ENCODE data around the gene MDM1. TPM values are rescaled to one million over a fixed set of nuclear protein-coding genes. Genes with fewer than 3 reads are reported as not detected.

Gene MDM1
- total RNA-seq, 2 experiments from 2014 or later = 21.8 to 24.4 TPM

DNA sequence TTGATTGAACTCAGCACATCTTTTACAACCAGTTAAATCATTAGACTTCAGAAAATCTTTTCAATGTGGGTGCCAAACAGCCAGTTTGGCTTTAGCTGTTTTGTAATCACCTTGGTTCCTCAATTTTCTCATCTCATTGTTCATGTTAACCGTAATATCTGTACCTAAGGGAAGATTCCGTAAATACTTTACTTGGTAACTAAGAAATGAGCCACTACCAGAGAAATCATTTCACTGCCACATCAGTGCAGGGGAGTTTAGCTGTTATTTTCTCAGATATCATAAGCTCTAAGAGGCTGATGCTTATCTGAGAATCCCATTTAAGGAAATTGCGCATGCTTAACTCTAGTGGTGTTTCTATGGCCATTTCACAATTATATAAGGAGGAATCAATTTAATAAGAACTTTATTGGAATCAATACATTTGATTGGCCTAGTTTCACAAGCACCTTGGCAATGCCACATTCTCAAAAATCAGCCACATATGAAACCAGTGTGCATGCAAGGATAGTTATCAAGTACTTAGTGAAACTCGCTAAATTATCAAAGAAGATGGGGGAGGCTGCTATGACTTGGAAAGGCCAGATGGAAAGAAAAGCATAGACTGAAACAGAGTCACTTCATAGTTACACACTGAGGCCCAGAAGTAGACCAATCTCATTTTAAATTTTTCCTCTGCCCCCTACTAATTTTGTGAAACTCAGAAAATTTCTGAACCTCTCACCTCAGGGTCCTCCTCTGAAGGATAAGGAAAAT, 50.7 kb downstream of the MDM1 start:
- Mint-ChIP-seq H3K9me3 (no peaks in the 10 kb centered on the region), H3K36me3 (ENCODE audit: low read depth) (peaks cover 3% of the 10 kb centered on the region), H3K4me3 (no peak overlapping the region), H3K27ac (no peak overlapping the region), H3K27me3 (peaks cover 9% of the 10 kb centered on the region), H3K4me1 (peaks cover 53% of the 10 kb centered on the region)
- CTCF ChIA-PET = interaction anchor here (0.7 to 1.0 kb wide), 2 partner anchors 9 to 44 kb away, joined by 3 read pairs; no protein-coding TSS in a partner anchor
- DNase-seq = no peak
- POLR2A ChIA-PET = interaction anchor here (1.1 kb wide), 1 partner anchor 10 kb away, joined by 3 read pairs; no protein-coding TSS in a partner anchor

DNA sequence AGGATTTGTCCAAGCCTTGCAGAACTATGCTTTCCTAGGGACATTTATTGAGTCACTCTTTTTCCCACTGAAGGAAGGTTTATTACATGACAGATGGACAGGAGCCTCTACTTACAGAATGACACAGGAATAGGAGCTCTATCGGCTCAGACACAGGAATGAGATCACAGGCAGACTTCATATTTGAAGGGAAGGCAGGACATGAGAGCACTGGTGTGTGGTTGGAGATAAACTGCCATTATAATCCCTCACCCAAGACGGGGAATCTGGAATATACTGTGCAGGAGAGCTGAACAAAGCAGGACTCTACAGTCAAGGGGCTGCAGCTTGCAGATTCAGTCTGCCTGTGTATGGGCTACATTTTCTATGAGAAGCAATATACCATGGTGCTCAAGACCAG, 51.9 kb downstream of the MDM1 start:
- Mint-ChIP-seq H3K4me1 (peaks cover 57% of the 10 kb centered on the region), H3K27ac (no peak overlapping the region), H3K9me3 (no peaks in the 10 kb centered on the region), H3K36me3 (ENCODE audit: low read depth) (peaks cover 2% of the 10 kb centered on the region), H3K4me3 (no peak overlapping the region), H3K27me3 (peaks cover 4% of the 10 kb centered on the region)
- POLR2A ChIA-PET = no interaction called here
- no peak for DNase-seq
- CTCF ChIA-PET = no interaction called here

DNA sequence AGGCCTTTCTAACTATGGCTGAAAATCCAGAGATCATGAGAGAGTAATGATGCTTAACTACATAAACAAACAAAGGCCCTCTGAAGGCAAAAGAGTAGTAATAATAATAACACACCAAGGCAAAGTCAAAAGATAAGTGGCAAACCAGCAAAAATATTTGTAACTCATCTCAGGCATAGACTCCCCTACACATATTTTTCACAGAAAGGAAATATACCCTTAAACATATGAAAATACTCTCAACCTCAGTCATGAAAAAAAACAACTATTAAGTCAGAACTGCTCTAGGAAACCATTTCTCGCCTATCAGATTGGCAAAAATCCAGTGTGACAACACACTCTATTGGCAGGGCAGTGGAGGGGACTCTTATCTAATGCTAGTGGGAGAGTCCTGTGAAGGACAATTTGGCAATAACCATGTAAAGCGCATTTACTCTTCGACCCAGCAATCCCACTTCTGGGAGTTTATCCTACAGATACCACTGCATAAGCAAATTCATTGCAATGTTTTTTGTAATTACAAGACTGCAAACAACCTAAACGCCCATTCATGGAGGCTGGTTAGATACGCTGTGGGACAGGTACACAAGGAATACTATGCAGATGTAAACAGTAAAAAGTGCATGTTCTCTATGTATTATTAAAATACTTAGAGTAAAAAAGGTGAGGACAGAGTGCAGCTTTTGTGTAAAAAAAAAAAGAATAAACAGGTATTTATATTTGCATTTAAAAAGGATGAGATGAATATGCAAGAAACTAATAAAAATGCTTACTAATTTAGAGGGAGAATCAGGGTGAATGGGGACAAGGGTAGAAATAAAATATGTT, 52.7 kb downstream of the MDM1 start:
- CTCF ChIA-PET = no interaction called here
- Mint-ChIP-seq H3K4me3 (no peak overlapping the region), H3K9me3 (no peaks in the 10 kb centered on the region), H3K4me1 (peaks cover 58% of the 10 kb centered on the region), H3K27me3 (peaks cover 6% of the 10 kb centered on the region), H3K36me3 (ENCODE audit: low read depth) (no peaks in the 10 kb centered on the region), H3K27ac (peak overlapping the region; percentile 28)
- POLR2A ChIA-PET = no interaction called here
- no peak for DNase-seq

DNA sequence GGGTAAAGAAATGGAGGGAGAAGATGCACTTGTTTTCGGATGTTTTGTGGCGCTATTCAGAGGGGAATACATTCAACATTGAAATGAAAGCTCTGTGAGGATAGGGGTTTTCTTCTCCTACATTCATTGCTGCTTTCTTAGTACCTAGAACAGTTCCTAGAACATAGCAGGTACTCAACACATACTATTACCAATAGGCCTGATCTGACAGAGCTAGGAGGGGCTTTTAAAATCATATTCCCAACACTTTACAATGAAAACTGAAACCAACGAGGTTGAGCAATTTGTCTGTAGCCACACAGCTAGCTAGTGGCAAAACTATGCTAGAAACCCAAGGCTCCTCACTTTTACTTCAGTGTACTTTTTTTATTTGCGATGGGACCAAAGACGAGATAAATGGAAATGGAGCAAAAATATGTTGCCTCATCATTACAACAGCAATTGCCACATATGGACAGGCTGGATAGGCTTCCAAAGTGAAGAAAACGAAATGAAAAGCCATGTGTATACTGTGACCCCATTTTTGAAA, 55.7 kb downstream of the MDM1 start:
- Mint-ChIP-seq H3K4me3 (no peak overlapping the region), H3K27ac (no peak overlapping the region), H3K36me3 (ENCODE audit: low read depth) (no peaks in the 10 kb centered on the region), H3K9me3 (no peaks in the 10 kb centered on the region), H3K27me3 (peaks cover 4% of the 10 kb centered on the region), H3K4me1 (peaks cover 49% of the 10 kb centered on the region)
- ChIA-PET CTCF (interaction anchor here (1.4 kb wide), 1 partner anchor 53 kb away, joined by 6 read pairs; no protein-coding TSS in a partner anchor), POLR2A (interaction anchor here (0.9 to 1.2 kb wide), 3 partner anchors 14 to 55 kb away, joined by 3 to 5 read pairs (median 4); no protein-coding TSS in a partner anchor)
- no peak for DNase-seq

DNA sequence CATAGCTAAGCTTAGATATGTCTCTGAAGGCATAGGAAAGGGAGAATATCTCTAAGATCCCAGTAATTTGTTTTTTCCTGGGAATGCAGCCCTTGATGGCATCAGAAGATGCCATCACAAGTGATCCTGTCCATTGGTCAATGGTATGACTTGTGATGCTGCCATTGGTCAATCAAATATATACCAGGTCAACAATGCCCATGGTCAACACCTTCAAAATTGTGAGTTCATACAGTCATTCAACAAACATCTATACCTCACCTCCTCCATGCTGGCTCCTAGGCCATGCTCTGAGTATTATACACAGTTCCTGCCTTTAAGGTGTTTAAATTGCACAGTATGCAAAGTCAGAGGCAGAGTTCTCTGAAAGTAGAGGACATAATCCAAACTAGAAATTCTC, 59.4 kb downstream of the MDM1 start:
- POLR2A ChIA-PET = no interaction called here
- CTCF ChIA-PET = no interaction called here

DNA sequence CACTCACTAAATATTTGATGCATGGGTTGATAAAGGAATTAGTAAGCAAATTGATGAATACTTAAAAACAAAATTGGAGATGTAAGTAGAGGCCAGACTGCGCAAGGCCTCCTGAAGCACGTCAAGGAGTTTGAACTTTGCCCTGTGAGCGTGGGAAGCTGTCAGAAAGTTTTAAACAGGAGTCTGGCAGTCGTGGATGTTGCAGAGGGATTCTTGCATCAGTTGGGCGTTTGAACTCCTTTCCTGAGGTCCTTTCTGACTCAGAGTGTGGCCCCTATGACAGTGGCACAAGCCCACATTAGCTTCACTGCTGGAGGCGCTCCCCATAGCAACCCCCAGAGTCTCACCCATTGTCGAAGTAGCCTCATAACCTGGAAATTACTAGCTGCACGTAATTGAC, 60.8 kb downstream of the MDM1 start:
- no peak for DNase-seq
- ChIA-PET POLR2A (no interaction called here), CTCF (no interaction called here)
- H3K27me3 Mint-ChIP-seq = peaks cover 23% of the 10 kb centered on the region
- H3K36me3 Mint-ChIP-seq (ENCODE audit: low read depth) = no peaks in the 10 kb centered on the region
- no peak overlapping the region for H3K4me3 Mint-ChIP-seq
- no peak overlapping the region for H3K27ac Mint-ChIP-seq
- H3K9me3 Mint-ChIP-seq = no peaks in the 10 kb centered on the region
- H3K4me1 Mint-ChIP-seq = peaks cover 34% of the 10 kb centered on the region

More for the DNA sequence above, 59.4 kb downstream of the MDM1 start:
- Mint-ChIP-seq H3K4me3 (no peak overlapping the region), H3K27ac (no peak overlapping the region), H3K36me3 (ENCODE audit: low read depth) (no peaks in the 10 kb centered on the region), H3K27me3 (peaks cover 23% of the 10 kb centered on the region), H3K4me1 (peaks cover 40% of the 10 kb centered on the region), H3K9me3 (no peaks in the 10 kb centered on the region)
- no peak for DNase-seq

DNA sequence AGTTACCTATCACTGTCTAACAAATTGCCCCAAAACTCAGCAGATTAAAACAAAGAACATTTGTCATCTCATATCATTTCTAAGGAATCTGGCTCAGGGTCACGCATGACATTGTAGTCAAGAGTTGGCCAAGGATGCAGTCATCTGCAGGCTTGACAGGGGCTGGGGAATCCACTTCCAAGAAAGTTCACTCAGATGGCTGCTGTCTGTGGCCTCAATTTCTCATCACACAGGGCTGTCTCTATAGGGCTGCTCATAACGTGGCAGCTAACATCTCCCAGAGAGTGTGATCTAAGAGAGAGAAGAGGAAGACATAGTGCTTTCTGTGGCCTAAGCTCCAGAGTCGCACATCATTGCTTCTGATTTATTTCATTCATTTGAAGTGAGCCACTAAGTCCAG, 61.8 kb downstream of the MDM1 start:
- H3K36me3 Mint-ChIP-seq (ENCODE audit: low read depth) = peaks cover 4% of the 10 kb centered on the region
- ChIA-PET POLR2A (no interaction called here), CTCF (no interaction called here)
- DNase-seq = no peak
- no peak overlapping the region for H3K4me3 Mint-ChIP-seq
- peaks cover 27% of the 10 kb centered on the region for H3K27me3 Mint-ChIP-seq
- H3K9me3 Mint-ChIP-seq = no peaks in the 10 kb centered on the region
- no peak overlapping the region for H3K27ac Mint-ChIP-seq
- peaks cover 33% of the 10 kb centered on the region for H3K4me1 Mint-ChIP-seq

DNA sequence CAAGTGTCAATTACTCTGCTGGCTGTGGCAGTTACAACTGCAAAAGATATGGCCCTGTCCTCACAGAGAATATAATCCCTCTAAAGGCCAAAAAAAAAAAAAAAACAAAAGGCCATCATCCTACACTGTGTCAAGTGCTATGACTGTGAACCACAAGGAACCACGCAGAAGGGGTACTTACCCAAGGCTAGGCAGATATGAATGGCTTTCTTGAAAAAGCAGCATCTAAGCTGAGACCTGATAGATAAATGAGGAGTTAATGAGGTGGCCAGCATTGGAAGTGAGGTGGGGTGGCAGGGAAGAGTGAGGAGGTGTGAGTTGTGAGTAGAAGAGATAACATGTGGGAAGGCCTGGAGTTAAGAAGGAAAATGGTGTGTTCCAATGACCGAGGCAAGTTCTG, 62.4 kb downstream of the MDM1 start:
- peaks cover 34% of the 10 kb centered on the region for H3K4me1 Mint-ChIP-seq
- peaks cover 29% of the 10 kb centered on the region for H3K27me3 Mint-ChIP-seq
- H3K36me3 Mint-ChIP-seq (ENCODE audit: low read depth) = peaks cover 5% of the 10 kb centered on the region
- no peak overlapping the region for H3K27ac Mint-ChIP-seq
- no peaks in the 10 kb centered on the region for H3K9me3 Mint-ChIP-seq
- CTCF ChIA-PET = no interaction called here
- H3K4me3 Mint-ChIP-seq = no peak overlapping the region
- POLR2A ChIA-PET = no interaction called here
- no peak for DNase-seq

DNA sequence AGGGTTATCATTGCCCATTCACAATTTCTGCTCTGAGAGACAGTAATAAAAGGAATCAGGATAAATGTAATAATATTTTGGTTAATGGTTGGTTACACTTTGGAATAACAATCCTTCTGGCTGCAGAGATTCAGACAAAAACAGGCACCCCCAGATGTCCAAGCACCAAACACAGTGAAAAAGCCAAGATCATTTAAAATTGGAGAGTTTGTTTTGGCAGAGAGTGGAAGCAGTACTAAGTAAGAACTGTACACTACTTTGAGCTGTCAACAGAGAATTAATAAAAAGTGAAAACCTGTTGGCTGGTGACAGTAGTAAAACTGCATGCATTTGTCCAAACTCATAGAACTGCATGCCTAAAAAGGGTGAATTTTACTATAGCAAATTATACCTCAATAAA, 63.2 kb downstream of the MDM1 start:
- DNase-seq = no peak
- Mint-ChIP-seq H3K36me3 (ENCODE audit: low read depth) (peaks cover 7% of the 10 kb centered on the region), H3K27ac (no peak overlapping the region), H3K9me3 (no peaks in the 10 kb centered on the region), H3K27me3 (peaks cover 36% of the 10 kb centered on the region), H3K4me3 (no peak overlapping the region), H3K4me1 (peaks cover 37% of the 10 kb centered on the region)
- POLR2A ChIA-PET = no interaction called here
- CTCF ChIA-PET = no interaction called here

DNA sequence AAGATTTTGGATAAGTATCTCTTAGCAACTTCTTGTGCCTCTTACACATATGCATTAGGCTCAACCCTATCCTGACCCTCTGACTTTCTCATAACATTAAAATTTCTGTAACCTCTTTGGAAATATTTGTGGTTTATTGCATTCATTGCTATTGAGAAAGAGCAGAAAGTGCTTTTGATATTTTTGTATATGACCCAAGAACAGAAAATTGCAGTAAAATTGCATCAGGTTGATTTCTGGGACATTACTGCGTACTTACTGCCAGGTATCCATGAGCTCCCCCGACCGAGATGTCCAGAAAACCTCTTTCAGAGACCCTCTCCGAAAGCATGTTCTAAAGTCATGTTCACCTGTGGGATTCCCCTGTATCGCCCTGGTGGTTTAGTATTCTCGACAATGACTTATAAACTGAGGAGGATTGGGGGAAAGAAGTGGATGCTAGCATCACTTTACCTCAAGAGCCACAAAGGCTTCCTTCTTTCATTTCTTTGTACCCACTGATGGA, 64.2 kb downstream of the MDM1 start:
- Mint-ChIP-seq H3K9me3 (no peaks in the 10 kb centered on the region), H3K36me3 (ENCODE audit: low read depth) (peaks cover 7% of the 10 kb centered on the region), H3K27me3 (peaks cover 43% of the 10 kb centered on the region), H3K27ac (no peak overlapping the region), H3K4me1 (peaks cover 37% of the 10 kb centered on the region), H3K4me3 (no peak overlapping the region)
- ChIA-PET POLR2A (no interaction called here), CTCF (no interaction called here)
- DNase-seq = no peak

DNA sequence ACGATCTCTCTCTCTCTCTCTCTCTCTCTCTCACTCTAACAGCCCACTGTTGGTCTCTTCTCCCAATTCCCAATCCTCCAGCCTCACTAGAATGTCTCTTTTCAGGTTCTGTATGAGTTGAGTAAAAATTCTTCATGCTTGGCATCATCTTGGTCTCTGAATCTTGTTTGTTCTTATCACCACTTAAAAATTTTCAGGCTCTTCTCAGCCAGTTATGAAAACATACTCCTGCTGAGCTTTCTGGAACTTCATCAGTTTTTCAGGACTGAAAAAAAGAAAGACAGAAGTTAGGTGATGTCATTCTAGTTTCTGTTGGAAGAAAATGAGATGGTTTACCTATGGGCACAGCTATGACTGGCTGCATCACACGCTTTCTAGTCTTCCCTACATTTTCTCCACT, 67.3 kb downstream of the MDM1 start:
- POLR2A ChIA-PET = interaction anchor here (0.6 kb wide), 1 partner anchor 13 kb away, joined by 3 read pairs; no protein-coding TSS in a partner anchor
- no peak for DNase-seq
- no peak overlapping the region for H3K4me3 Mint-ChIP-seq
- CTCF ChIA-PET = interaction anchor here (0.6 to 0.7 kb wide), 2 partner anchors 85 to 712 kb away, joined by 4 to 5 read pairs; no protein-coding TSS in a partner anchor
- peaks cover 10% of the 10 kb centered on the region for H3K36me3 Mint-ChIP-seq (ENCODE audit: low read depth)
- H3K27ac Mint-ChIP-seq = no peak overlapping the region
- H3K9me3 Mint-ChIP-seq = no peaks in the 10 kb centered on the region
- H3K4me1 Mint-ChIP-seq = peaks cover 49% of the 10 kb centered on the region
- H3K27me3 Mint-ChIP-seq = peaks cover 54% of the 10 kb centered on the region

DNA sequence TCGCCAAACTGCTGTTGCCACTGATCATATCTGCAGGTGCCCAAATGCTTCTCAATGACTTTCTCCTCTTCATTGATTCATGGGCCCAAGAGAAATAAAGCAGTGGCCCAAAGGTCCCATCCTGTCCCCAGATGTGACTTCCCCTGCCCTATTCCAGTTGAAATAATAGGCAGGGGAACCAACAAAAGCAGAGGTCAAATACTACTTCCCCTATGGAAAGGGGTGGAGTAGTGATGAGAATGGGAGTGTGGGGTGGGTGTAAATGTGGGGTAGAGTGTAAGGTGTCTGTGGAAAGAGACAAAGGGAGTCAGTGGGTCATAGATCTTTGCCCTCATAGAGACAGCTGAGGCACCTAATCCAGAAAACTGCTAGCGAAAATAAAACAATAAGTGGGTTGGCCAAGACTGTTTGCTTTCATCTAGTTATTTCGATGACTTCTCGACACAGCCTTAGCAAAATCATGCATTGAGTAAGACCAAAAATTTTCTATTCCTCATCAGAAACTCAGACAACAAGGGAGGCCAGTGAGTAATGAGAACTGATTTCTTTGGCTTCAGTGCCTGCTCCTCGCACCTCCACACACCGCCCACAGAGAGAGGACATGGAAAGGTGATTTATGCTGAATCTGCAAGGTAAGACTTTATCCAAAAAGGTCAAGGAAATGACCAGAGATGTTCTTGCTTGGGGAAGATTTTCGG, 67.9 kb downstream of the MDM1 start:
- ChIA-PET POLR2A (interaction anchor here (0.6 kb wide), 1 partner anchor 14 kb away, joined by 3 read pairs; no protein-coding TSS in a partner anchor), CTCF (interaction anchor here (0.6 kb wide), 1 partner anchor 85 kb away, joined by 5 read pairs; no protein-coding TSS in a partner anchor)
- no peaks in the 10 kb centered on the region for H3K9me3 Mint-ChIP-seq
- peaks cover 50% of the 10 kb centered on the region for H3K4me1 Mint-ChIP-seq
- peaks cover 53% of the 10 kb centered on the region for H3K27me3 Mint-ChIP-seq
- H3K36me3 Mint-ChIP-seq (ENCODE audit: low read depth) = peaks cover 10% of the 10 kb centered on the region
- H3K27ac Mint-ChIP-seq = no peak overlapping the region
- DNase-seq = no peak
- no peak overlapping the region for H3K4me3 Mint-ChIP-seq
